Parathyroid adenoma (tissue), 2 donors: Measurements from ENCODE around the gene UPP1.

Experiments used
- H2AFZ ChIP-seq: fragments of 300-600 bp; sonication (generic); one replicate; pipeline ENCODE4 v1.7.0; 2017; ENCODE audit warnings: antibody characterized with exemption, mild to moderate bottlenecking
- H3K27ac ChIP-seq: fragments of 300-600 bp; sonication (generic); one replicate; pipeline ENCODE4 v1.7.0; 2017
- H3K27me3 ChIP-seq: fragments of 300-600 bp; sonication (generic); one replicate; pipeline ENCODE4 v1.7.0; 2017; ENCODE audit warnings: low read length; ENCODE audit not compliant: control insufficient read depth, insufficient read depth
- H3K36me3 ChIP-seq: fragments of 300-600 bp; sonication (generic); one replicate; pipeline ENCODE4 v1.7.0; 2017; ENCODE audit warnings: low read length; ENCODE audit not compliant: control insufficient read depth, insufficient read depth
- H3K4me1 ChIP-seq: fragments of 300-600 bp; sonication (generic); one replicate; pipeline ENCODE4 v1.7.0; 2017; ENCODE audit warnings: control low read depth
- H3K4me2 ChIP-seq: fragments of 300-600 bp; sonication (generic); one replicate; pipeline ENCODE4 v1.7.0; 2017; ENCODE audit warnings: low read length
- H3K4me3 ChIP-seq: fragments of 300-600 bp; sonication (generic); one replicate; pipeline ENCODE4 v1.7.0; 2017; ENCODE audit warnings: low read depth, low read length
- H3K79me2 ChIP-seq: fragments of 300-600 bp; sonication (generic); one replicate; pipeline ENCODE4 v1.7.0; 2017; ENCODE audit warnings: control low read depth
- H3K9ac ChIP-seq: fragments of 300-600 bp; sonication (generic); one replicate; pipeline ENCODE4 v1.7.0; 2017; ENCODE audit warnings: mild to moderate bottlenecking
- H3K9me3 ChIP-seq: fragments of 300-600 bp; sonication (generic); one replicate; pipeline ENCODE4 v1.7.0; 2017; ENCODE audit warnings: low read length; ENCODE audit not compliant: control insufficient read depth
- CTCF ChIP-seq: fragments of 300-600 bp; sonication (generic); IDR thresholded peaks from one replicate; pipeline ENCODE4 v1.7.0; 2017; ENCODE audit warnings: antibody characterized with exemption, mild to moderate bottlenecking
- donor health status: primary hyperparathyroidism.

Gene UPP1

GRCh38 chr7:48112401-48113165, 23.5 kb downstream of the UPP1 start:
- Histone ChIP-seq H2AFZ (no peak overlapping the region), H3K27me3 (no peaks in the 10 kb centered on the region), H3K36me3 (no peaks in the 10 kb centered on the region), H3K4me1 (peaks cover 6% of the 10 kb centered on the region), H3K4me3 (no peak overlapping the region), H3K9me3 (no peaks in the 10 kb centered on the region), H3K79me2 (no peaks in the 10 kb centered on the region), H3K9ac (no peak overlapping the region), H3K4me2 (no peak overlapping the region), H3K27ac (no peak overlapping the region)
- TF ChIP-seq CTCF = no peak

DNA sequence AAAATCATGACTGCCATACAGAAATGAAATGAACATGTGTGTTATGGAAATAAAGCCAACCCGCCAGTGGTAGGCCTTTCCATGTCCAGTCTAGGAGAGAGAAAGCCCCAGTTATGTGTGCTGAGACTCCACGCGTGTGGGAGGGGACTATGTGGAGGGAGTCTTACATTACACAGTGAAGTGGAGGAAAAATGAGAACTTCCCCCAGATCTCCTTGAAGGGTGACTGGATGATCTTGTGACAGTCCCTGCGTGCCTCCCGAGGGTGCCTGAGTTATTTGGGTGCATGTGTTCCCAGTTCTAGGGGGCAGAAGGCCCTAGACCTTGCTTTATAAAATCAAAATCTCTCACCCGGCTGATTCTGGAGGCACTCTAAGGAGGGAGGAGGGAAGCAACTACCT, 24.2 kb downstream of the UPP1 start:
- Histone ChIP-seq H3K9ac (no peak overlapping the region), H3K4me2 (no peak overlapping the region), H3K79me2 (no peaks in the 10 kb centered on the region), H3K4me1 (peaks cover 6% of the 10 kb centered on the region), H3K27me3 (no peaks in the 10 kb centered on the region), H3K27ac (no peak overlapping the region), H3K9me3 (no peaks in the 10 kb centered on the region), H3K4me3 (no peak overlapping the region), H3K36me3 (no peaks in the 10 kb centered on the region), H2AFZ (no peak overlapping the region)
- no peak for TF ChIP-seq CTCF

DNA sequence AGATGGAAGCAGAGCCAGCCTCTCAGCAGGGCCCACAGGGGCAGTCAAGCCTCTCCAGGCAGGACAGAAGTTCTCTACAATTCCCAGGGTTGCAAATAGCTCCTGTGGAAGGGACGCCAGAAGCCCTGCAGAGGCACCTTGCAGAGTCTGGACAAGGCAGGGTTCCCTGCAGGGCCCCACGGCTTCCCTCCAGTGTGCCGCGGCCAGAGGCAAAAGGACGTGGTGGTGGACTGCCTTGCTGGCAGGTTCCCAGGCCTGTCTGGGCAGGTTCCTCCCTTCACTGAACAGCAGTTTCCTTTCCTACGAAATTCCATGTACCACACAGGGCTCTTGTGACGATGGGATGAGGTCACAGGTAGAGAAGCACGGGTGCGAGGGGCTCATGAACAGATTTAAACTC, 25.1 kb downstream of the UPP1 start:
- Histone ChIP-seq H3K79me2 (no peaks in the 10 kb centered on the region), H3K4me2 (no peak overlapping the region), H3K4me1 (peaks cover 6% of the 10 kb centered on the region), H3K27ac (no peak overlapping the region), H3K9me3 (no peaks in the 10 kb centered on the region), H3K9ac (no peak overlapping the region), H3K36me3 (no peaks in the 10 kb centered on the region), H2AFZ (no peak overlapping the region), H3K4me3 (no peak overlapping the region), H3K27me3 (no peaks in the 10 kb centered on the region)
- TF ChIP-seq CTCF = no peak

GRCh38 chr7:48114589-48114988, 25.5 kb downstream of the UPP1 start:
- H2AFZ ChIP-seq = no peak overlapping the region
- H3K4me2 ChIP-seq = no peak overlapping the region
- H3K79me2 ChIP-seq = no peaks in the 10 kb centered on the region
- no peaks in the 10 kb centered on the region for H3K27me3 ChIP-seq
- no peak overlapping the region for H3K27ac ChIP-seq
- H3K36me3 ChIP-seq = no peaks in the 10 kb centered on the region
- no peak for TF ChIP-seq CTCF
- H3K9me3 ChIP-seq = no peaks in the 10 kb centered on the region
- no peak overlapping the region for H3K4me3 ChIP-seq
- H3K9ac ChIP-seq = no peak overlapping the region
- H3K4me1 ChIP-seq = peaks cover 6% of the 10 kb centered on the region

DNA sequence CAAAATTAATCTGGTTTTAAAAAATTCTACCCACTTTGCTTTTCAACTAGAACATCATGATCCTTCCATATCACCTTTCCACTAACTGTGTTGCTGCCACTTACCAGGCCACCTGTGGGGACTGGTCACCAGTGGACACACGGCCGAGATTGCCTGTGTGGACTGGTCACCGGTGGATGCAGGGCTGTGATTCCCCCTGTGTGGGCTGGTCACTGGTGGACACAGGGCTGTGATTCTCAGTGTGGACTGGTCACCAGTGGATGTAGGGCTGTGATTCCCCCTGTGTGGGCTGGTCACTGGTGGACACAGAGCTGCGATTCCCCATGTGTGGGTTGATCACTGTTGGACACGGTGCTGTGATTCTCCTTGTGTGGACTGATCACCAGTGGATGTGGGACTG, 27.0 kb downstream of the UPP1 start:
- H3K27ac ChIP-seq = no peak overlapping the region
- no peak overlapping the region for H2AFZ ChIP-seq
- TF ChIP-seq CTCF = no peak
- H3K9me3 ChIP-seq = no peaks in the 10 kb centered on the region
- no peak overlapping the region for H3K9ac ChIP-seq
- no peaks in the 10 kb centered on the region for H3K36me3 ChIP-seq
- H3K4me1 ChIP-seq = no peaks in the 10 kb centered on the region
- no peaks in the 10 kb centered on the region for H3K79me2 ChIP-seq
- H3K4me2 ChIP-seq = no peak overlapping the region
- H3K4me3 ChIP-seq = no peak overlapping the region
- H3K27me3 ChIP-seq = no peaks in the 10 kb centered on the region
